Peyer's patch (tissue), 4 donors: ENCODE results near the gene MTARC2. TPM values are rescaled to one million over a fixed set of nuclear protein-coding genes. Genes with fewer than 3 reads are reported as not detected.
A peak's percentile ranks its signal among the peaks of the same experiment; 100 is the strongest.

Source experiments
- DNase-seq, 3 donors: peaks; one replicate each; pipeline ENCODE4 v3.0.0-alpha.2; 2017 to 2019
- H3K27ac ChIP-seq, 4 donors: fragments of 200-600 bp; sonication (generic); one replicate each; pipeline ENCODE4 v1.5.1; 2016 to 2019
- H3K27me3 ChIP-seq, 2 donors: fragments of 200-600 bp; sonication (generic); one replicate each; pipeline ENCODE4 v1.5.1; 2019
- H3K36me3 ChIP-seq, 3 donors: fragments of 200-600 bp; sonication (generic); one replicate each; pipeline ENCODE4 v1.5.1; 2016 to 2019
- H3K4me1 ChIP-seq, 4 donors: fragments of 200-600 bp; sonication (generic); one replicate each; pipeline ENCODE4 v1.5.1; 2016 to 2019
- H3K4me3 ChIP-seq, 4 donors: fragments of 200-600 bp; sonication (generic); 1 replicate in 3 of 4; 2 replicates in 1 of 4; pipeline ENCODE4 v1.5.1; 2016 to 2019; ENCODE audit warnings: mild to moderate bottlenecking in 1 of 4
- H3K9me3 ChIP-seq, 4 donors: fragments of 200-600 bp; sonication (generic); one replicate each; pipeline ENCODE4 v1.5.1; 2016 to 2019; ENCODE audit warnings: mild to moderate bottlenecking in 1 of 4
- POLR2A ChIP-seq, 2 donors: fragments of 450-650 bp; IDR thresholded peaks; one replicate each; pipeline ENCODE4 v1.5.1; 2017; ENCODE audit warnings: antibody characterized with exemption in 2 of 2, mild to moderate bottlenecking in 2 of 2, moderate library complexity in 2 of 2
- total RNA-seq, 4 donors: library from RNA; depleted of rRNA; stranded (reverse); fragments of >200 nt; gene quantifications; one replicate each; pipeline ENCODE4 v1.1.0, GENCODE V29; 2016
- TF ChIP-seq, protein P1 (sequence below), 6 experiments: fragments of 450-650 bp in 4 of 6; fragments of 200-600 bp in 2 of 6; sonication (generic) in 1 of 6; IDR thresholded peaks; one replicate each; pipeline ENCODE4 v1.5.1; 2017 to 2019; ENCODE audit warnings: antibody characterized with exemption in 6 of 6, mild to moderate bottlenecking in 3 of 6, moderate library complexity in 1 of 6

Gene MTARC2
- total RNA-seq, 4 donors from 2014 or later = 47.9 to 96.0 (median 91.1) TPM

DNA sequence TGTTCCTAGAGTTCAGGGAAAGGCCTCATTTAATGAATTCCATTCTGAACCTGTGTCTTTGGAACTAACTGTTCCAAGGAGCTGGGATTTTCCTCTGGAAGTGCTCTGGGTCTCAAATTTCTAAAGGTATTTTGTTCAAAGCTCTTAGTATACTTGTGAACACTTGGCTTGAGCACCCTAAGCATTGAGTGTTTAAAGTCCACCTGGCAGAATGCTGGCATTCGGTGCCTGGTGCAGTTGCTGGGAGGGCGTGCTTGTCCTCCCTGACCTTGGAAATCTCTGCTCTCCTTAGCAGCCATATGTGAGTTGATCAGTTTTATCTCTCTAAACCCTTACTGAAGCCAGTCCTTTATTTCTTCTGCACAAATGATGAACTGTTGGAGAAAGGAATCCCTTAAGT lies 3.0 kb downstream of the MTARC2 start:
- peaks cover 0 to 18% (median 0%) of the 10 kb centered on the region in 3 donors for H3K36me3 ChIP-seq
- no peaks in the 10 kb centered on the region for H3K9me3 ChIP-seq
- no peak for TF ChIP-seq POLR2A (IDR thresholded peaks at IDR 0.05)
- TF ChIP-seq, protein P1, sequence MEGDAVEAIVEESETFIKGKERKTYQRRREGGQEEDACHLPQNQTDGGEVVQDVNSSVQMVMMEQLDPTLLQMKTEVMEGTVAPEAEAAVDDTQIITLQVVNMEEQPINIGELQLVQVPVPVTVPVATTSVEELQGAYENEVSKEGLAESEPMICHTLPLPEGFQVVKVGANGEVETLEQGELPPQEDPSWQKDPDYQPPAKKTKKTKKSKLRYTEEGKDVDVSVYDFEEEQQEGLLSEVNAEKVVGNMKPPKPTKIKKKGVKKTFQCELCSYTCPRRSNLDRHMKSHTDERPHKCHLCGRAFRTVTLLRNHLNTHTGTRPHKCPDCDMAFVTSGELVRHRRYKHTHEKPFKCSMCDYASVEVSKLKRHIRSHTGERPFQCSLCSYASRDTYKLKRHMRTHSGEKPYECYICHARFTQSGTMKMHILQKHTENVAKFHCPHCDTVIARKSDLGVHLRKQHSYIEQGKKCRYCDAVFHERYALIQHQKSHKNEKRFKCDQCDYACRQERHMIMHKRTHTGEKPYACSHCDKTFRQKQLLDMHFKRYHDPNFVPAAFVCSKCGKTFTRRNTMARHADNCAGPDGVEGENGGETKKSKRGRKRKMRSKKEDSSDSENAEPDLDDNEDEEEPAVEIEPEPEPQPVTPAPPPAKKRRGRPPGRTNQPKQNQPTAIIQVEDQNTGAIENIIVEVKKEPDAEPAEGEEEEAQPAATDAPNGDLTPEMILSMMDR (IDR thresholded peaks at IDR 0.05) = no peak
- H3K27me3 ChIP-seq = no peaks in the 10 kb centered on the region
- DNase-seq = peak in 2 of 3 donors; percentile 63 to 64
- peaks cover 0 to 23% (median 0%) of the 10 kb centered on the region in 4 donors for H3K4me1 ChIP-seq
- H3K27ac ChIP-seq = peak overlapping the region in 2 of 4 donors; percentile 91 to 92
- H3K4me3 ChIP-seq = peak overlapping the region in 2 of 4 donors; percentile 87 to 96

DNA sequence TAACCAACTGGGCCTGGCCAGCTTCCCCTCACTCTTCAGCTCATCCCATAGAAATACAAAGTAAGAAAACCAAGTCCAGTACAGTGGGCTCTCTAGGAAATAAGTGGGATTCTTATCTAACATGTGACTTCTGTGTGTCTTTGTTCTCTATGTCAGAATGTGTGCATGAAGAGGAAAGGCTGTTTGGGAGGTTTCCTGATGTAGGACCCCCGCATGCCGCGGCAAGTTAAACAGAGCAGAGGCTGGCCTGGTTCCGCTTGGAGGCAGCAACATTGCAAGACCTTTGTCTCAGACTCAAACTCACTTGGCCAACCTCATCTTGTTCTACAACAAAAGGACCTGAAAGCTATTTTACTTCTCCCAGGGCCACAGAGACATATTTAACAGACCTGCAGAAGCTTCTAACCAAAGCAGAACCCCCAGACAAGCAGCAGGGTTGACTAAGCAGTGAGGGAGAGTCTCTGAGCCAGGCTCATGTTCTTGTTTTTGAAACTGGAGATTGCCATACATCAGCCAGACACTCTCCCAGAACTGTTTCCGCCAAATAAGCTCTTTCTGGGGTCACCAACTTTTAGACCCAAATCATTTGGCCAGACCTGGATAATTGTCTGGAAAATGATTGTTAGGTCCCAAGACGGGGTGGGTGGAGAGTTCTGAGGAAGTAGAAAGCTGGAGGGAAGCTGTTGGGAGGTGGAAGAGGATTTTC lies 6.2 kb downstream of the MTARC2 start:
- H3K4me1 ChIP-seq = peaks cover 0 to 15% (median 0%) of the 10 kb centered on the region in 4 donors
- no peak for DNase-seq
- no peak overlapping the region for H3K4me3 ChIP-seq
- no peak for TF ChIP-seq POLR2A (IDR thresholded peaks at IDR 0.05)
- TF ChIP-seq, protein P1 (IDR thresholded peaks at IDR 0.05) = no peak
- H3K36me3 ChIP-seq = peaks cover 0 to 36% (median 0%) of the 10 kb centered on the region in 3 donors
- H3K27ac ChIP-seq = no peak overlapping the region
- H3K27me3 ChIP-seq = no peaks in the 10 kb centered on the region
- H3K9me3 ChIP-seq = no peaks in the 10 kb centered on the region

DNA sequence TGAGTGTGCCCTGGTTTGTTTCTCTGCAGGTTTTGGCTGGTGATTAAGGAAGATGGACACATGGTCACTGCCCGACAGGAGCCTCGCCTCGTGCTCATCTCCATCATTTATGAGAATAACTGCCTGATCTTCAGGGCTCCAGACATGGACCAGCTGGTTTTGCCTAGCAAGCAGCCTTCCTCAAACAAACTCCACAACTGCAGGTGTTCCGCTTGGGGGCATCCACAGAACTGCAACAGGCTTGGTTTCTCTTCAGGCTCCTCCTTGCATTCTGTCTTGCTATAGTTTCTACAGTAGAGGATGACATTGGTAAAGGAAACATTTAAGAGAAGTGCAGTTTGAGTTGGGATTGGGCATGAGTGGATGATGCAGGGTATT lies 6.8 kb downstream of the MTARC2 start:
- Histone ChIP-seq H3K9me3 (no peaks in the 10 kb centered on the region), H3K4me3 (no peak overlapping the region), H3K27me3 (no peaks in the 10 kb centered on the region), H3K27ac (no peak overlapping the region), H3K4me1 (peaks cover 0 to 15% (median 0%) of the 10 kb centered on the region in 4 donors), H3K36me3 (peaks cover 0 to 36% (median 0%) of the 10 kb centered on the region in 3 donors)
- DNase-seq = no peak
- TF ChIP-seq, protein P1 (IDR thresholded peaks at IDR 0.05) = no peak
- no peak for TF ChIP-seq POLR2A (IDR thresholded peaks at IDR 0.05)

DNA sequence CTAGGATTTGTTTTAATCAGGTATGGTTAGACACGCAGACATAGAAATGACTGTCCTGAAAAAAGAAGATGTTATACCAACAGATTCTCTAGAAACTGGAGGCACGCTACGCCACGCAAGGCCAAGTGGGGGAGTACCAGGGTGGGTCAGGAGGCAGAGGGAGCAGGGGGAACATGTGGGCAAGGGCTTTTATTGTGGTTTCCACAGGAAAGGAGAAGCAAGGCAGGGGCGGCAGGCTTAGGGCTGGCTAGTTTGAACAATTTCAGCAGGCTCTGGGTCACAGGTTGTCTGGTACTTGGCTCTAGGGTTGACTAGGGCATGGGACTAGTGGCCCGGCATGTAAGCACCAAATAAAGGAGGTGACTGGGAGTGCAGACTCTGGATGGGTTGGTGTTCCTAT lies 7.2 kb downstream of the MTARC2 start:
- Histone ChIP-seq H3K27me3 (no peaks in the 10 kb centered on the region), H3K9me3 (no peaks in the 10 kb centered on the region), H3K27ac (no peak overlapping the region), H3K36me3 (peaks cover 0 to 36% (median 0%) of the 10 kb centered on the region in 3 donors), H3K4me1 (peaks cover 0 to 15% (median 0%) of the 10 kb centered on the region in 4 donors), H3K4me3 (no peak overlapping the region)
- TF ChIP-seq POLR2A (IDR thresholded peaks at IDR 0.05) = no peak
- TF ChIP-seq, protein P1 (IDR thresholded peaks at IDR 0.05) = no peak
- DNase-seq = no peak

DNA sequence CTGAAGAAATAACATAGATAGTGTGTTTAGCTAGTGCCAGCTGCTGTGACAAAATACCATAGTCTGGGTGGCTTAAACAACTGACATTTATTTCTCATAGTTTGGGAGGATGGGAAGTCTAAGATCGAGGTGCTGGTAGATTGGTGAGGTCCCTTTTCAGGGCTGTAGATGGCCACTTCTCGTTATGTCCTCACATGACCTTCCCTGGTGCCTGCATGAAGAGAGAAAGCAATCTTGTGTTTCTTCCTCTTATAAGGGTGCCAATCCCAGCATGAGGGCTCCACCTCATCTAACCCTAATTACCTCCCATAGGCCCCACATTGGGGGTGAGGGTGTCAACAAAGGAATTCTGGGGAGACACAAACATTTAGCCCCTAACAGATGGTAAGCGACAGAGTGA lies 9.3 kb downstream of the MTARC2 start:
- Histone ChIP-seq H3K36me3 (peaks cover 0 to 37% (median 0%) of the 10 kb centered on the region in 3 donors), H3K27me3 (no peaks in the 10 kb centered on the region), H3K4me1 (peaks cover 0 to 10% (median 2%) of the 10 kb centered on the region in 4 donors), H3K27ac (no peak overlapping the region), H3K4me3 (no peak overlapping the region), H3K9me3 (no peaks in the 10 kb centered on the region)
- TF ChIP-seq, protein P1 (IDR thresholded peaks at IDR 0.05) = no peak
- DNase-seq = no peak
